B cell (primary cell): Measurements from ENCODE around the gene CACNA2D3.

ENCODE experiments used
- EZH2 ChIP-seq: IDR thresholded peaks from 2 replicates; pipeline ENCODE4 v1.6.1; 2012; ENCODE audit warnings: borderline replicate concordance, low read depth, mild to moderate bottlenecking, moderate library complexity, low read length; ENCODE audit not compliant: insufficient read depth, poor library complexity, severe bottlenecking
- TF ChIP-seq, protein P1 (sequence below): fragments of 200-600 bp; IDR thresholded peaks from one replicate; pipeline ENCODE4 v1.8.0; 2022; ENCODE audit warnings: antibody characterized with exemption, mild to moderate bottlenecking

DNA sequence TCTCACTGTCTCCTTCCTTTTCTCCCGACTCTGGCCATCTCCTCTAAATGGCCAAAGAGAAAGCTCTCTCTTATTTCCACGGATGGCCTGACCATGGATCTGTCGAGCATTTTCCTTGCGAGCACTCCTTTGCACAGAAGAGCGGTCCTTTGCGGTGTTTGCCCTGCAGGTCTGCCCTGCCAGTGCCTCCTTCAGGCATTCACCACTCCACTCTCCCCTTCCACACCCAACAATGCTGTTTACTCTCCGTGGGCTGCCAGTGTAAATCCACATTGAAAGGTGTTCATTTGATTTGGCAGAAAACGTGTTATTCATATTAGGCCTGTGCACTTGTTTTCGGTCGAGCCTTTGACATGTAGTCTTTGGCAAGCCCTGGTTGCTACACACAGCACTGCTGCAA, 49.6 kb downstream of the CACNA2D3 start:
- TF ChIP-seq, protein P1, sequence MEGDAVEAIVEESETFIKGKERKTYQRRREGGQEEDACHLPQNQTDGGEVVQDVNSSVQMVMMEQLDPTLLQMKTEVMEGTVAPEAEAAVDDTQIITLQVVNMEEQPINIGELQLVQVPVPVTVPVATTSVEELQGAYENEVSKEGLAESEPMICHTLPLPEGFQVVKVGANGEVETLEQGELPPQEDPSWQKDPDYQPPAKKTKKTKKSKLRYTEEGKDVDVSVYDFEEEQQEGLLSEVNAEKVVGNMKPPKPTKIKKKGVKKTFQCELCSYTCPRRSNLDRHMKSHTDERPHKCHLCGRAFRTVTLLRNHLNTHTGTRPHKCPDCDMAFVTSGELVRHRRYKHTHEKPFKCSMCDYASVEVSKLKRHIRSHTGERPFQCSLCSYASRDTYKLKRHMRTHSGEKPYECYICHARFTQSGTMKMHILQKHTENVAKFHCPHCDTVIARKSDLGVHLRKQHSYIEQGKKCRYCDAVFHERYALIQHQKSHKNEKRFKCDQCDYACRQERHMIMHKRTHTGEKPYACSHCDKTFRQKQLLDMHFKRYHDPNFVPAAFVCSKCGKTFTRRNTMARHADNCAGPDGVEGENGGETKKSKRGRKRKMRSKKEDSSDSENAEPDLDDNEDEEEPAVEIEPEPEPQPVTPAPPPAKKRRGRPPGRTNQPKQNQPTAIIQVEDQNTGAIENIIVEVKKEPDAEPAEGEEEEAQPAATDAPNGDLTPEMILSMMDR: no peak
- TF ChIP-seq EZH2: no peak
